H54 (cell line): ENCODE data around the gene LDHB.
"Not testable (repeated sequence)": the region's sequence is repeated elsewhere in the genome, so short reads cannot be mapped to it uniquely, and the experiment has no call there.

Experiments
- DNase-seq: peaks from one replicate; pipeline ENCODE4 v3.0.0; 2011; ENCODE audit warnings: low spot score, mixed read lengths; ENCODE audit not compliant: insufficient read length
- FAIRE-seq: peaks from 3 replicates; lab custom pipeline; 2011; peaks lifted over from hg19 to GRCh38; lab: Jason Lieb, UNC
- POLR2A ChIP-seq: IDR thresholded peaks from 2 replicates; pipeline ENCODE4 v1.6.1; 2011; ENCODE audit warnings: low read depth, mild to moderate bottlenecking, low read length

Gene LDHB

DNA sequence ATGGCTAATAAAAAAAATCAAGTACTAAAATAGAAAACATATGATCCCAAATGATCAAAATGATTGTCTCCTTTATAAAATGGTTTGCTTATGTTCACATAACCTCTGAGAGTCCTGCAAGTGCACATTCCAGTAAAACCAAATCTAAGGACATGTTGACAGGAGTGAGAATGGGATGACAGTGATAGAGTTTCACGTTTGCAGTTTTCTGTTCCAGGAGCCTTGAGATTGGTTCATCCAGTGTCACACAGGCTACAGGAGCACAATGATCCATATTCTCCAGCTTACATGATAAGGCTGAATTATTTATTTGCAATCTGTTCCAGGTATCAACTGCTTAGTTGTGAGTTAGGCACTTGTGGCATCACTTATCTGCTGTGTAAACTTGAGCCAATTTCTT is 51.5 kb downstream of the LDHB start:
- TF ChIP-seq POLR2A = no peak
- DNase-seq = no peak
- no peak for FAIRE-seq

DNA sequence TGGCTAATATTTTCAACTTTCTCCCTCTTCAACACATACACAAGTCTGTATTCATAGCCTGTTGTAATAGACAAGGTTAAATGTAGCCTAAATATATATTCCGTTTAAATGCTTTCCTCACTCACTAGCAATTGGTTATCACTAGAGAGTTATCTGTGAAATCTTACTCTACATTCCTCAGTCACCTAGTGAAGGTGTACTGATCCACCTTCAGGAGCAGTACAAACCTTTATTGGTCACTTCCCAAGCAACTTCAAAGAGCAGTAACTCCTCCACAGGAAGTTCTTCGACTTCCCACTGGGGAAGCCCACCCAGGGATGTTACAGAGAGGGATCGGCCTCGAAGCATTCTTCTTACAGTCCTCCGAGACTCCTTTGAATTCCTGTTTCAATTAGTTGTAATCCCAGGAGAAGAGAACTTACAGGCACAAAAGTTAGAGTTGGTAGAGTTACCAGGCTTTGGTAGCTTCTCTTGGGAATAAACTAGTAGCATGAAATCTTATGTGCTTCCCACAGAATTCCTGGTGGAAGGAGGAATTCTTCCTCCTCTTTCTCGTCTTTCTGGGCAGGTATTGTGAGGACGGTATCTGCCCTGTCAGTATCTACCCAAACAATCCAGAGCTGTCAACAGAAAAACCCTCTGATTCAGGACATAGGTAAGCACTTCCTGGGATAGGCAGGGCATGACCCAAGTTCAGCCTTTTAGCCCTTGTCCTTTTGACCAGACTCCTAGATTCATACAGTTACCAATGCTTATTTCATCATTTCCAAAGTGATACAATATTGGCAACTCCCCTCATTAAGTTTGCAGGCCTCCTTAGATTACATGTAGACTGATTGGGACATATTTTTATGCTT is 53.2 kb downstream of the LDHB start, which contains the start of gene GYS2:
TSS of gene GYS2 (minus strand) at position 603 of the 857 bp plus-strand sequence. CDS start at position 348, 255 bp downstream.
- no peak for TF ChIP-seq POLR2A
- DNase-seq (no peak), FAIRE-seq (no peak)

- no peak for TF ChIP-seq POLR2A
- DNase-seq (no peak), FAIRE-seq (no peak)
Measured at GRCh38 chr12:21602774-21603173, 54.9 kb downstream of the LDHB start.

DNA sequence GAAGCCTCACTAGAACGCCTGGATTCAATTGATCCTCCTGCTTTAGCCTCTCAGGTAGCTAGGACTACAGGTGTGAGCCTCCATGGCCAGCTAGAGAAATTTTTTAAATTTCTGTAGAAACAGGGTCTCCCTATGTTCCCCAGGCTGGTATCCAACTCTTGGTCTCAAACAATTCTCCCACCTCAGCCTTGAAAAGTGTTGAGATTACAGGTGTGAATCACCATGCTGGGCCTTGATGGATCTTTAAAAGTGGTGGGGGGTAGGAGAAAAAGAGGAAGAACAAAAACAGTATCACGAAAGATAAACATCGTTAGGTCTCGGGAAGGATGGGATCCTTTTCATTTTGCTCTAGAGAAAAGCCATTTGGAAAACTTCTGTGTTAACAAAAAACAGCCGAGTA is 57.4 kb downstream of the LDHB start:
- FAIRE-seq (no peak), DNase-seq (no peak)
- TF ChIP-seq POLR2A = no peak

GRCh38 chr12:21599143-21599999 is 58.3 kb downstream of the LDHB start:
- no peak for DNase-seq
- FAIRE-seq = no peak
- TF ChIP-seq POLR2A = no peak

- DNase-seq = no peak
- no peak for TF ChIP-seq POLR2A
- no peak for FAIRE-seq
Measured at GRCh38 chr12:21598651-21599050, 59.0 kb downstream of the LDHB start.

DNA sequence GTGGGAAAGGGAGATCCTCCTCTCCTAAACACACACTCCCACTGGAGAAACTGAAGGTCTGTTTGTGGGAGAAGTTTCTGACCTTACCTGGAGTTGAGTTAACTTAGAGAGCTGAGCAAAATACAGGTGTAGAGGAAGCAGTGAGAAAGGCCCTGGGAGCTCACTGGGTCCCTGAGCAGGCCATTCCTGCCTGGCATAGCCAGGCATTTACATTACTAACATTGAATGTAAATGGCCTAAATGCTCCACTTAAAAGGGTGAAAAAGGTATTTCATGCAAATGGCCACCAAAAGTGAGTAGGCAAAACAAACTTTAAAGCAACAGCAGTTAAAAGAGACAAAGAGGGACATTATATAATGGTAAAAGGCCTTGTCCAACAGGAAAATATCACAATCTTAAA is 62.3 kb downstream of the LDHB start:
- not testable (repeated sequence) for FAIRE-seq, DNase-seq

- no peak for TF ChIP-seq POLR2A
- FAIRE-seq = no peak
Measured at GRCh38 chr12:21585485-21585884, 72.2 kb downstream of the LDHB start.

More at GRCh38 chr12:21585485-21585884, 72.2 kb downstream of the LDHB start:
- DNase-seq = no peak
